GM23248 (cell line): ENCODE results near the gene SNTG2.

Experiments
- EZH2 ChIP-seq: fragments of 200-600 bp; sonication (generic); IDR thresholded peaks from 2 replicates; pipeline ENCODE4 v1.6.1; 2018; ENCODE audit warnings: antibody characterized with exemption, mild to moderate bottlenecking; ENCODE audit not compliant: insufficient read depth, poor library complexity, severe bottlenecking
- EZH2phosphoT487 ChIP-seq: fragments of 200-600 bp; sonication (generic); IDR thresholded peaks from 2 replicates; pipeline ENCODE4 v1.6.1; 2018; ENCODE audit warnings: antibody characterized with exemption, moderate library complexity, mild to moderate bottlenecking, low read depth; ENCODE audit not compliant: insufficient read depth

- TF ChIP-seq EZH2 (no peak), EZH2phosphoT487 (no peak)
These were observed 410.1 kb downstream of the SNTG2 start for GRCh38 chr2:1360557-1361250.
